OCI-LY3 (cell line): ENCODE measurements around the gene CSNK1G2.

Source experiments
- EZH2phosphoT487 ChIP-seq: fragments of 200-600 bp; shearing (Covaris generic); IDR thresholded peaks from 2 replicates; pipeline ENCODE4 v1.6.1; 2018; ENCODE audit warnings: antibody characterized with exemption, mixed run types, low read depth
- TF ChIP-seq, protein P1 (sequence below): fragments of 200-600, 300-600 bp; sonication (generic); IDR thresholded peaks from 2 replicates; pipeline ENCODE4 v1.5.1; 2014; ENCODE audit warnings: antibody characterized with exemption, low read length, low read depth

- TF ChIP-seq, protein P1, sequence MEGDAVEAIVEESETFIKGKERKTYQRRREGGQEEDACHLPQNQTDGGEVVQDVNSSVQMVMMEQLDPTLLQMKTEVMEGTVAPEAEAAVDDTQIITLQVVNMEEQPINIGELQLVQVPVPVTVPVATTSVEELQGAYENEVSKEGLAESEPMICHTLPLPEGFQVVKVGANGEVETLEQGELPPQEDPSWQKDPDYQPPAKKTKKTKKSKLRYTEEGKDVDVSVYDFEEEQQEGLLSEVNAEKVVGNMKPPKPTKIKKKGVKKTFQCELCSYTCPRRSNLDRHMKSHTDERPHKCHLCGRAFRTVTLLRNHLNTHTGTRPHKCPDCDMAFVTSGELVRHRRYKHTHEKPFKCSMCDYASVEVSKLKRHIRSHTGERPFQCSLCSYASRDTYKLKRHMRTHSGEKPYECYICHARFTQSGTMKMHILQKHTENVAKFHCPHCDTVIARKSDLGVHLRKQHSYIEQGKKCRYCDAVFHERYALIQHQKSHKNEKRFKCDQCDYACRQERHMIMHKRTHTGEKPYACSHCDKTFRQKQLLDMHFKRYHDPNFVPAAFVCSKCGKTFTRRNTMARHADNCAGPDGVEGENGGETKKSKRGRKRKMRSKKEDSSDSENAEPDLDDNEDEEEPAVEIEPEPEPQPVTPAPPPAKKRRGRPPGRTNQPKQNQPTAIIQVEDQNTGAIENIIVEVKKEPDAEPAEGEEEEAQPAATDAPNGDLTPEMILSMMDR, result no peak
- TF ChIP-seq EZH2phosphoT487, result no peak
Observed at GRCh38 chr19:1924320-1924961, 16.5 kb upstream of the CSNK1G2 start.
